ENCODE data around the gene RTN4RL2.

GRCh38 chr11:57512646-57513451 is 52.5 kb downstream of the RTN4RL2 start:
- no peak for TF ChIP-seq POLR2A (IDR thresholded peaks at IDR 0.05)
- TF ChIP-seq, protein P1, sequence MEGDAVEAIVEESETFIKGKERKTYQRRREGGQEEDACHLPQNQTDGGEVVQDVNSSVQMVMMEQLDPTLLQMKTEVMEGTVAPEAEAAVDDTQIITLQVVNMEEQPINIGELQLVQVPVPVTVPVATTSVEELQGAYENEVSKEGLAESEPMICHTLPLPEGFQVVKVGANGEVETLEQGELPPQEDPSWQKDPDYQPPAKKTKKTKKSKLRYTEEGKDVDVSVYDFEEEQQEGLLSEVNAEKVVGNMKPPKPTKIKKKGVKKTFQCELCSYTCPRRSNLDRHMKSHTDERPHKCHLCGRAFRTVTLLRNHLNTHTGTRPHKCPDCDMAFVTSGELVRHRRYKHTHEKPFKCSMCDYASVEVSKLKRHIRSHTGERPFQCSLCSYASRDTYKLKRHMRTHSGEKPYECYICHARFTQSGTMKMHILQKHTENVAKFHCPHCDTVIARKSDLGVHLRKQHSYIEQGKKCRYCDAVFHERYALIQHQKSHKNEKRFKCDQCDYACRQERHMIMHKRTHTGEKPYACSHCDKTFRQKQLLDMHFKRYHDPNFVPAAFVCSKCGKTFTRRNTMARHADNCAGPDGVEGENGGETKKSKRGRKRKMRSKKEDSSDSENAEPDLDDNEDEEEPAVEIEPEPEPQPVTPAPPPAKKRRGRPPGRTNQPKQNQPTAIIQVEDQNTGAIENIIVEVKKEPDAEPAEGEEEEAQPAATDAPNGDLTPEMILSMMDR (IDR thresholded peaks at IDR 0.05 in 4 of 5, conservative IDR thresholded peaks at IDR 0.05 in 1 of 5), result no peak
